Neural cell (in vitro differentiated cells): ENCODE results near the gene ZNF580.

Experiments
- CTCF ChIP-seq: fragments of 450-650 bp; IDR thresholded peaks from 2 replicates; pipeline ENCODE4 v1.5.1; 2014; ENCODE audit warnings: antibody characterized with exemption, mild to moderate bottlenecking, moderate library complexity; ENCODE audit not compliant: poor library complexity, severe bottlenecking
- REST ChIP-seq: IDR thresholded peaks from 2 replicates; pipeline ENCODE4 v1.6.1; 2012; ENCODE audit warnings: borderline replicate concordance
- SMC3 ChIP-seq: fragments of 450-650 bp; conservative IDR thresholded peaks from 2 replicates; pipeline ENCODE4 v1.6.1; 2014; ENCODE audit warnings: antibody characterized with exemption, mild to moderate bottlenecking, moderate library complexity; ENCODE audit not compliant: poor library complexity

DNA sequence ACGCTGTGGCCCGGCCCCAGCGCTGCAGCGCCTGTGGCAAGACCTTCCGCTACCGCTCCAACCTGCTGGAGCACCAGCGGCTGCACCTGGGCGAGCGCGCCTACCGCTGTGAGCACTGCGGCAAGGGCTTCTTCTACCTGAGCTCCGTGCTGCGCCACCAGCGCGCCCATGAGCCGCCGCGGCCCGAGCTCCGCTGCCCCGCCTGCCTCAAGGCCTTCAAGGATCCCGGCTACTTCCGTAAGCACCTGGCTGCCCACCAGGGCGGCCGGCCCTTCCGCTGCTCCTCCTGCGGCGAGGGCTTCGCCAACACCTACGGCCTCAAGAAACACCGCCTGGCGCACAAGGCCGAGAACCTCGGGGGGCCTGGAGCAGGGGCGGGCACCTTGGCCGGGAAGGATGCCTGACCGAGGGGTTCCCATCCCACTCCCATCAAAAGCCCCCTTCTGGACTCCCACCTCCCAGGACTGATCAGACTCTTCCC, 24.4 kb upstream of the ZNF580 start:
- TF ChIP-seq CTCF (no peak), SMC3 (no peak), REST (no peak)
